ENCODE results near the gene SSR2.

GRCh38 chr1:156002188-156002911 is 18.4 kb downstream of the SSR2 start:
- TF ChIP-seq CTCF (optimal IDR thresholded peaks at IDR 0.05 in 1 of 3, IDR thresholded peaks at IDR 0.05 in 1 of 3, conservative IDR thresholded peaks at IDR 0.05 in 1 of 3; ENCODE audit: extremely low read depth in 1 of 3, insufficient read depth in 2 of 3, low read length in 3 of 3) (no peak), EZH2 (IDR thresholded peaks at IDR 0.05; ENCODE audit: low read length) (no peak)
